Mucosa of gallbladder (tissue), 1 donor: ENCODE data around the gene IQSEC3. TPM values are rescaled to one million over a fixed set of nuclear protein-coding genes. Genes with fewer than 3 reads are reported as not detected.
"Not testable (repeated sequence)": the region's sequence is repeated elsewhere in the genome, so short reads cannot be mapped to it uniquely, and the experiment has no call there.

Experiments
- DNase-seq: peaks from one replicate; pipeline ENCODE4 v3.0.0-alpha.2; 2020; ENCODE audit warnings: low spot score
- total RNA-seq: library from RNA; stranded (reverse); gene quantifications from one replicate; pipeline ENCODE4 v1.2.1, GENCODE V29; 2021
- donor health status: DM: no; HTN: no; CAD: no.

Gene IQSEC3
- total RNA-seq, 1 donor from 2014 or later, result 1.6 TPM

DNA sequence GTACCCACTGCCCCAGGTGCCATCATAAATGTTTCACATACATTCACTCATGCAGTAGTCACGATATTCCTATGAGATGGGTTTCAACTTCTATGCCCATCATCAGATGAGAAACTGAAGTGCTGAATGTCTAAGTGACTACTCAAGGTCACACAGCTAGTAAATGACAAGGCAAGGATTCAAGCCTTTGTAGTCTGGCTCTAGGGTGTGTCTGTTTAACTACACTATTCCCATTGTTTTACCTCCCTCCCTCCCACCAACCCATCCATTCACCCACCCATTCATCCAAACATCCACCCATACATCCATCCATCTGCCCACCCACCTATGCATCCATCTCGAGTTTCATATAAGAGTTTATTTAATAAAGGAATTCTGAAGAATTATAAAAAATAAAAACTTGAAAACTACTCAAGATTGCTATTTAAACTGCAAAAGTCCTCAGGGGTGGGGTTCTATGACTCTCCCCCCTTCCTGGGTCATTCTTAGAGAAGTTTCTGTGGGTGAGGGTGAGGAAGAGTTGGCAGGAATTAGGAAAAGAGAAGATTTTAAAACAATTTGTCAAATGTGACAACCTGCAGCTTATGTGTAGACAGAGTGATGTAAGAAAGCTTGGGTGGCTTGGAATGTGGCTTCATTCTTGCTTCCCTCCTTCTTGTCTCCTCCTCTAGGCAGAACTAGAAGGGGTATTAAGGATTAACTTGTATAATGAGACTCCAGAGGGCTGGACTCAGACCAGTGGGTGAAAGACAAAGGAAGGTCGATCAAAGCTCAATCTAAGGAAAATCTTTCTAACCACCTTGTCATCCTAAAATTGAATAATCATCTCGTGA, 13.4 kb upstream of the IQSEC3 start:
- not testable (repeated sequence) for DNase-seq

DNA sequence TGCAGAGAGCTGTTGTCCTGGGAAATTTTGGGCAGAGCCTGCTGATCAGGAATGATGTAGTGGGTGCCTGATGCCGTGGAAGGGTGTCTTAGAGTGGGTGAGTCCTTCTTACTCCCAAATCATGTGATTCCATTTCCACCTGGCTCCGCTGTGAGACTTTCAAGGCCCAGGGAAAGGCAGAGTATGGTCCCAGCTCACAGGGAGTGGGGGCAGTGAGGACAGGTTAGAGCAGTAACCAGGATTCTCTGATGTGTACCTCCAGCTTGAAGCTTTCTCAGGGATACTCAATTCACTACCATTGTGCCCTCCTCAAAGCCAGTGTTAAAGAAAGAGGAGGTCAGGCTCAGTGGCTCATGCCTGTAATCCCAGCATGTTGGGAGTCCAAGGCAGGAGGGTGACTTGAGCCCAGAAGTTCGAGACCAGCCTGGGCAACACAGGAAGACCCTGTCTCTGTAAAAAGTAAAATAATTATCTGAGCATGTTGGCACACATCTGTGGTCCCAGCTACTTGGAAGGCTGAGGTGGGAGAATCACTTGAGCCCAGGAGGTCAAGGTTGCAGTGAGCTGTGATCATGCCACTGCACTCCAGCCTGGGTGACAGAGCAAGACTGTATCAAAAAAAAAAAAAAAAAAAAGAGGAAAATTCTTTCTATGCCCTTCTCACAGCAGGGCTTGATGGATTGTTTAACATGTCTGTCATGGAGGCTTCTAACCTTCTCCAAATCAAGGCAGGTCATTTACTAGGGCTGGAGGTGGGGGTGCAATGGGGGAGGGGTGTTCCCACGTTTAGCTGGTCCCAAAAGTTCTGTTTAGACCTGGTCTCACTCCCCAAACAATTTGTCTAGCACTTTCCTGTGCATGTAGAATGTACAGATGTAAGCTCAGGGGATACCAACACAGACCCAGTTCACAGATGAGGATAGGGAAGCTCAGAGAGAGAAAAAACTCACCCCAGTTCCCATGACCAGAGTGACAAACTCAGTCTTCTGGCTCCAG, 12.5 kb upstream of the IQSEC3 start:
- no peak for DNase-seq

DNA sequence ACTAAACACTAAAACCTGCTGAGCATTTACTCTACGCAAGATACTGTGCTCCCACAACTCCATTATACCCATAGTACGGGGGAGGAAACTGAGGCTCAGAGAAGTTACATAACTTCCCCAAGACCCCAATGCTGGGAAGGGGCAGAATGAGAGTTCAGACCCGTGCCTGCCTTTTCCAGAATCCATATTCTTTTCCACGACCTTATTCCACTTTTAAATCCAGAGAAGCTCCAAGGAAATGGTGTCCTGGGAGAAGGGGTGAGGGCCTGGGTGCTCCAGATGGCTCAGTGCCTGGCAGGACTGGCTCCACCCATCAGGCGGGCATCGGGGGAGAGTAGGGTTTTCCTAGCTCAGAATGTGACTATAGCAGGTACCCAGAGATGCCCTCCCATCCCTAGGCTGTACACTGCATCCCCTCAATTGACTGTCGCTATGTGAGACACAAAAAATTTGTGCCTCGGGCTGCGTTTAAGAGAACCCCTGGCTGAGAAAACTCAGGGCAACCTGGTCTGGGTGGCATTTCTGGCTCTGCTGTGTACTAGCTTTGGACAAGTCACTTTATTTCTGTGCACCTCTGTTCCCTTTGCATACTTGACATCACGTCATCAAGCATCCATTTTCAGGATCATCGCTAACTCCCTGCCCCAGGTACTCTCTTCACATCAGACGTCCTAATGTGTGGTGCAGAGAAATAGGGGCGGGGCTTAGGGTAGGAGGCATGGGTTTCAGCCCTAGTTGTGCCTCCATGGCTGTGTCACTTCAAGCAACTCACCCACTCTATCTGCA, 11.6 kb upstream of the IQSEC3 start:
- no peak for DNase-seq

DNA sequence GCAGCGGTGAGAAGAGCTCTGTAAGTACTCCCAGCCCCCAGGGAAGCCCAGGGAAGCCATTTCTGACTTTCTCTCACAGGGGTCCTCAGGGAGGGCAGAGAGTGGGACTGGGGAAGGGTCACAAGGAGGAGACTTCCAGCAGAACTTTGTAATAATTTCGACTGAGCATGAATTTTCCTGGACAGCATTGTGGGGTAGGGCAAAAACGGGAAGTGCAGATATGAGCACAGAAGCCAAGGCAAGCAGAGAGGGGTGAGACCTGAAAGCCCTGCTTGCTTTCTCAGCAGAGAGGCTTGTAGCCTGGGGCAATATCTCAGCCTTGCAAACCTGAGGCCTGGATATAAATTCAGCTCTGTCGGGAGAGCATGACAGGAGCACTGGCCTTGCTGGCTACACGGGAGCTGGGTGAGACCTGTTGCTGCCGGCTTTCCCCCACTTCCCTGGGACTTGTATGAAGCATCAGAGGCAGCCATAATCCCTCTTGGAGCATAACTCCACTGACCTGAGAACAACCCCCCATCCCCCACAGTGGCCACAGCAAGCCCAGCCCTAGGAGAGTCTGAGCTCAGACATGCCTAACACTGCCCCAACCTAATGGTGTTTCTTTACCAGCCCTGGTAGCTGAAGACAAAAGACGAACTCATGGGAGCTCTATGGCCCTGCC, 9.8 kb upstream of the IQSEC3 start:
- no peak for DNase-seq

DNA sequence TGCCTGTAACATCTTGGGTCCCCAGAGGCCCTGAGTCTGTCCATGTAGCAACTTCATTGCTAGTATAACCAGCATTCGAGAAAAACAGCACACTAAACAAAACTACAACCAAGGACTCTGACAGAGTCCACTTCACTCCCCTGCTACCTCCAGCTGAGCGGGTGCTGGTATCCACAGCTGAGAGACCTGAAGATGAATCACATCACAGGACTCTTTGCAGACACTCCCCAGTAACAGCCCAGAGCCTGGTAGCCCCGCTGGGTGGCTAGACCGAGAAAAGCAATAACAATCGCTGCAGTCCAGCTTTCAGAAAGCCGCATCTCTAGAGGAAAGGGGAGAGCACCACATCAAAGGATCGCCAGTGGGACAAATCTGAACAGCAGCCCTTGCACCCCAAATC, 9.0 kb upstream of the IQSEC3 start:
- DNase-seq, result no peak

DNA sequence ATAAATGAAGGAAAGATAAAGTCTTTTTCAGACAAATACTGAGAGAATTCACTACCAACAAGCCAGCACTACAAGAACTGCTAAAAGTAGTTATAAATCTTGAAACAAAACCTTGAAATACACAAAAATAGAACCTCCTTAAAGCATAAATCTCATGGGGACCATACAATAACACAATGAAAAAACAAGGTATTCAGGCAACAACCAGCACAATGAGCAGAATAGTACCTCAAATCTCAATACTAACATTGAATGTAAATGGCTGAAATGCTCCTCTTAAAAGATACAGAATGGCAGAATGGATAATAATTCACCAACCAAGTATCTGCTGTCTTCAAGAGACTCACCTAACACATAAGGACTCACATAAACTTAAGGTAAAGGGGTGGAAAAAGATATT, 7.7 kb upstream of the IQSEC3 start:
- DNase-seq, result no peak

DNA sequence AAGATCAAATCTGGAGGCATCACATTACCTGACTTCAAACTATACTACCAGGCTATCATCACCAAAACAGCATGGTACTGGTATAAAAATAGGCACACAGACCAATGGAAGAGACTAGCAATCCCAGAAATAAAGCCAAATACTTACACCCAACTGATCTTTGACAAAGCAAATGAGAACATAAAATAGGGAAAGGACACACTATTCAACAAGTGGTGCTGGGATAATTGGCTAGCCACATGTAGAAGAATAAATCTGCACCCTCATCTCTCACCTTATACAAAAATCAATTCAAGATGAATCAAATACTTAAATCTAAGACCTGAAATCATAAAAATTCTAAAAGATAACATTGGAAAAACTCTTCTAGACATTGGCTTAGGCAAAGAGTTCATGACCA, 4.7 kb upstream of the IQSEC3 start:
- not testable (repeated sequence) for DNase-seq

DNA sequence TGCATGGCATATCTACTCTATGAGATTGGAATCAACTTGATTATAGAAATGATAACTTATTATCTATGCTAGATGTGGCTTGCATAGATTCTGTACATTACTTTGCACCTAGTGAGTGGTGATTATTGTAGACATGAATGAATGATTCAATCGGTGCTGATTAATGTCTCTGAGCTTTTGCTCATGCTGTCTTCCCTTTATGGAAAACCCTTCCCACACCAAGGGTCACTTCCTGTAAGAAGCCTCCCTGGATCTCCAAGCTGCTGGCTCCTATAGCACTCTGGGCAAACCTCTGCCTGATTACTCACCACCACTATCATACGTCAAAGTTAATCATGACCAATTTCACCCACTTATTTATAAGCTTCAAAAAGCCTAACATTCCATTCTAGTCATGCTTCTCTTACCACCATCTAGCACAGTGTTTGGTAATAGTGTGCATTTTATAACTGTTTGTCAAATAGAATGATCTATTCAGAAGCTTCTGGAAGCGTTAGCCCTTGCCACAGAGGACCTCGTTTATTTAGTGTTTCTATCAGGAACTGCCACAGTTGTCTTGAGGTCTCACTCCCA, 990 bp upstream of the IQSEC3 start:
- not testable (repeated sequence) for DNase-seq

DNA sequence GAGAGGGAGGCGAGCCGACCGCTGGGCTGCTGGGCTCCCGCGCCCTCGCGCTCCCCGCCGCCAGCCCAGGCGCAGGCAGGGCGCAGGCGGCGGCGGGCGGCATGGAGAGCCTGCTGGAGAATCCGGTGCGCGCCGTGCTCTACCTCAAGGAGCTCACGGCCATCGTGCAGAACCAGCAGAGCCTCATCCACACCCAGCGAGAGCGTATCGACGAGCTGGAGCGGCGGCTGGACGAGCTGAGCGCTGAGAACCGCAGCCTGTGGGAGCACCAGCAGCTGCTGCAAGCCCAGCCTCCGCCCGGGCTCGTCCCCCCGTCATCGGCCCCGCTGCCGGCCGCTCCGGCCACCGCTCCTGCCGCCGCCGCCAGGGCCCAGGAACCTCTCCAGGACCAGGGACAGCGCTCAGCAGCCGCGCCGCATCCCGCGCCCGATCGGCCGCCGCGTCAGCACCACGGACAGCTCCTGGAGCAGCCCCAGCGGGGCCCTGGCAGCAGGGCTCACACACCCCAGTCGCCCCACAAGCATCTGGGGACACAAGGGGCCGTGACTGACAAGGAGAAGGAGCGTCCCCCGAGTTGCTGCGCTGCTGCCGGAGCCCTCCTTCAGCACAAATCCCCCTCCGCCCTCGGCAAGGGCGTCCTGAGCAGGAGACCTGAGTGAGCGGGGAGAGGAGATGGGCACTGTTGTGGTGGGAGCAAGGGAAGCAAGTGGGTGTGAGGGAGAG, 376 bp downstream of the IQSEC3 start:
- DNase-seq, result not testable (repeated sequence)

DNA sequence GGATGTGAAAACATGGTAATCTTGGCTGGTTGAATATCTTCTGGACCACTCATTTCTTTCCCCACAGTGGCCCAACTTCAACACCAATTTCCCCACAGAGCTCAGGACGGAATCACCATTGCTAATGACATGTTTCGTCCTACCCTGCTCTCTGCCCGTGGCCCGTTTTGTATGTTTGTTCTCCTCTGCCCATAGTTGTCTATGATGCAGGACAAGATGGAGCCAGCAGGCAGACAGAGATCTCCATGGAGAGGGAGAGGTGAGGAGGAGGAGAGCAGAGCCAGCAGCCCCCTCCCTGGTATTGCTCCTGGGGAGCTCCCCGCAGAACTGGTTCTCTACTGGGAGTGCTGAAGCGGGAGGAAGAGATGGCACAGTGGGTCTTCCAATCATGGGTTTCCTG, 3.1 kb downstream of the IQSEC3 start:
- not testable (repeated sequence) for DNase-seq

DNA sequence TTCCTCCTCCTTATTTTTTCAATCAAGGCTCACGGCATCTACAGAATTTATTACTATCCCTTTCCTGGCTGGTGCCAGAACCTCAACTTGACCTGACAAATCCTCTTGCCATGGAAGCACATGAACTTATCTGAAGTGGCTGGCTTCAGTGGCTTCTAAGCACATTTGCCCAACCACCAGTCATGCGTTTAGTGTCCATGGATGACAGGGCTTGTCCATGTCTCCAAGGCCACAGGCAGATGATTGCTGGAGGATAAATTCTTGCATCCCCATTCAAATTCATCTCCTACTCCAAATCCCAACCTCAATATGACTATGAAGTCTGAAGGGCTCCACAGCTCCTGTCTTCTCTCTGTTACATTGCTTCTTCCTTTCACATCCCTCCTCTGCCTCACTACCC, 4.0 kb downstream of the IQSEC3 start:
- not testable (repeated sequence) for DNase-seq

DNA sequence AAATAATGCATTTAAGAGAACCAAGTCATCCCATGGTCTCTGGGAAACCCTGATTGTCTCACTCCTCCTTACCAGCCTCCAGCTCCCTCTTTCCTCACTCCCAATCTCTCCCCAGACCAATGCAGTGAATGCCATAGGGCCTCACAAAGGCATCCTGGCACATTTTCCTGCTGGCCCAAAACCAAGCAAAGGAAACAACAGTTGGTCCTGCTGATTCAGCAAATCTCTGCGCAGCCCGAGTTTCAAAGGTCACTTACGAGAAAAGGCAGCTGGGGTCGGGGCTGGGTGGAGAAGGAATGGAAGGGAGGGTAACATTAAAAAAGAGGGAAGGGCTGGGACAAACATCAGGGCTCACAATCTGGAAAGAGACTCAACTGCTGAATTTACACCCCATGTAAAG, 5.5 kb downstream of the IQSEC3 start:
- not testable (repeated sequence) for DNase-seq

DNA sequence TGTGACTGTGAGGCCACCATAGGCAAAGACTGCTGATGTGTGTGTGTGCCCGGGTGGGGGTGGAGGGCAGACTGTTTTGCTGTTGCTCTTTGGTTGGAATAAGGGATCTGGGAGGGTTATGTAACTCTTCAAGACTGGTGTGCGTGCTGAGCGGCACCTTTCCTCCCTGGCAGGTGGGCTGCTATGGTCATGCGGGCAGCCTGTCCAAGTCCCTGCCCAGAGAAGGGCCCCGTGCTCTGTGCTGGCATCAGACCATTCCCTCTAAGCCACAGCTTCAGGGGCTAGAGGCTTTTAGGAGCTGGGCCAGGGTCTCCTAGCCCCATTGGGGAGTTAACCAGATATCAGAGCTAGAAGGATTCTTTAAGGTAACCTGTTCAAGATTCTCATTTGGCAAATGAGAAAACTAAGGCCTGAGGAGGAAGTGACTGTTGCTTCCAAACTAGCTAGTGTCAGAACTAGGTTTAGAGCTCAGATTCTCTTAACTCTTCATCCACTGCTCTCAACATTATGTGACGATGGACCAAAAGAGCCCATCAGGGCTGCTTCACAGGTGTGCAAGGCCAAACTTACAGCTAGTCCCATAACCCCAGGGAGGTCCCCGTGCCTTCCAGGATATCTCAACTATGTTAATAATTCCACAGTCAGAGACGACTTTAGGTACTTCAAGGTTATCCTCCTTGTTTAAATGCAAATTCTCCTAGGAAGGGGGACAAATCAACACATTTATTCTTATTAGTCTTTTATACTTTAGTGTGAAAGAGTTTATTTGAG, 8.0 kb downstream of the IQSEC3 start:
- not testable (repeated sequence) for DNase-seq

DNA sequence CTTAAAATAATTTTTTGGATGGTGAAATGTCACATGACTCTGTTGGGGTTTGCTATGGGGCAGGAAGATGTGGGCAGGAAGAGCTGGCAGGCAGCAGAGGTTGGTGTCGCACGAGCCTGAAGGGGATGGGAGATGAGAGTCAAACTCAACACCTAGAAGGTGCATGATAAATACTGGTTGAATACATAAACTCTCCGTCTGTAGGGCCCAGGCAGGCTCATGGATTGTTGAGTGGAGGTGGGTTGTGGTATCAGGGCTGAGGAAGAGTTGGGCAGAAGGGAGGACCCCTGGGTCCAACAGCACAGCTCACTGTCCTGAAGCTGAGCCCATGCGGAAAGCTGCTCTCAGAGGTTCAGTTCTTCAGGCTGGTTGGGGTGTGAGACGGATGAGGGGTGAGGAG, 9.0 kb downstream of the IQSEC3 start:
- DNase-seq, result not testable (repeated sequence)

DNA sequence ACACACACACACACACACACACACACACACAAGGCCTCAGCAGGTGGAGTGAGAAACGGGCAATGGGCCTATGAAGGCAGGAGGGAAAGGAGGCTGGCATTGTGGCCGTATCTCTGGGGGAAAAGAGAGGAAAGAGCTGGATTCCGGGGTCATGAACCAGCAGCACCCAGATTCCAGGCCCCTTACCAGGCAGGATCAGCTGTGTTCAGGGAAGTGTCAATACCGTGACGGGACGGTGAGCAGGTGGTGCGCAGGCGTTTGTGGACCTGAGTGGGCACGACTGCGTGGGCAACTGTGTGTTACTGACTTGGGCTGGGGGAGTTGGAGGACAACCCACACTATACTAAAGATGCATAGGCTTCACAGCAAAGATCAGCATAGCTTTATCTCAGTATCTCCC, 9.5 kb downstream of the IQSEC3 start:
- DNase-seq, result not testable (repeated sequence)

DNA sequence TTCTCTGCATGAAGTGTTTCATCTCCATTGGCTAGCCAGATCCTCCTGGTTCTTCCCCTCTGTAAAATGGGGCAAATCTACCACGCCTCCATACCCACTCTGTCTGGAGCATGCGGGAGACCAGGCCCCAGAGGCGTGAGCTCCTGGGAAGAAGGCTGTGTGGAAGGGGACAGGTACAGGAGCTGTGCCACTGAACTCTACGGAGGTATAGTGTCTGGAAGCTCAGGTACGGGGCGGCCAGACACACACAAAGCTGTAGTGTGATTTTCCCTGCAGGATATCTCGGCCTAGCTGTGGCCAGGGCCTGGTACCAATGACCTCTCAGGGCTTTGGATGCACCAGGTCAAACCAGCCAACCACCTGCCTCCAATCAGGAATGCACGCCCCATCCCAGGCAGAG, 10.0 kb downstream of the IQSEC3 start:
- not testable (repeated sequence) for DNase-seq

DNA sequence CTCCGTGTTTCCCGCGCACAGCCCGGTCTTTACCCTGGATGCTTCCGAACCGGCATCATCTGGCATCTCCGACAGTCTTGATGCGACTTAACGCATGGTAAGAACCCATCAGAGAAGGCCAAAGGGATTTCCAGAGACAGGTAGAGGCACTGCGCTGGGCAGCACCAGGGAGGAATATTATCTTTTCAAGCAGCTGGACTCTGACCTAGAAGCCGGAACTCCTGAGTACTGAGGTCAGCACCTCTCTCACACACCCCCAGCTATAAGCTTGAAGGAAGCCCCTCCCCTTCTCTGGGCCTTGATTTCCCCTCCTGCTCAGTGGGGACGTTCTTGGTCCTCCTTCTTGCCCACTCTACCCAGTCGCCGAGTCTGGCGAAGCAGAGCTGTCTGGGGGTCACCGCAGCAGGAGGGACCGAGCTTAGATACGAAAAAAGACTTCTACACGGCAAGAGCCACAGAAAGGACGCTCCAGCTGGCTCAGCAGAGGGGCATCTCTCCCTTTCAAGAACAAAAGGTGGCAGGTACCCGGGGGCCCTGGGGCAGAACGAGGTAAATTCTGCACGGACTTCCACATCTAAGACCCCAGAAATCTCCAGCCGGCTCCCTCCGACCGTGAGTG, 10.6 kb downstream of the IQSEC3 start:
- DNase-seq, result not testable (repeated sequence)

DNA sequence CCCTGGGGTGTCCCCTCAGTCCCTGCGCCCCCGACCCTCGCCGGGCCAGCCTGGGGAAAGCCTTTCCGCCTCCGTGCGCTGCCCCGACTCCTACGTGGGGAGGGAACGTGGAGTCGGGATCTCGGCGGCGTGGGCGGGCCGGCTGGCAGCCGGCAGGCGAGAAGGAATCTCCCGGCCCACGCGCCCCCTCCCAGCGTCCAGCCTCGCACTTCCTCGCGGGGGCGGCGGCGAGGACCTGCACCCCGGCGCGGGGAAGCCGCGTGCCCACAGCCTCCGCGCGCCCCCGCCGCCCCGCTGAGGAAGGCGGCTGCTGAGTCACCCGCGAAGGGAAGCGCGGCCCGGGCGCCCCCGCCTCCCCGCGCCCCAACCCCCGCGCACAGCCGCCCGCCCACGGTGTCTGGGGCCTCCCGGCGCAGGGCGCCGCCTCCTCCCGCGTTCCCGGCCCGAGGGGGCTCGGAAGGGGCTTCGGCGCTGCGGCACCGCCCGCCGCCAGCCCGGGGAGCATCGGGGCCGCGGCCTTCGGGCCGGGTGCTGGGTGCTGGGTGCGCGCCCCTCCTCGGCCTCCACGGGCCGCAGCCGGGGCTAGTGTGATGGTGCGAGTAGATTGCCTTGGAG, 11.3 kb downstream of the IQSEC3 start:
- DNase-seq, result not testable (repeated sequence)
